HCT116 (cell line): ENCODE results near the gene LASP1.

Experiments used
- ATF3 ChIP-seq: IDR thresholded peaks from 2 replicates; pipeline ENCODE4 v1.6.1; 2012
- CEBPB ChIP-seq: IDR thresholded peaks from 2 replicates; pipeline ENCODE4 v1.6.1; 2012; ENCODE audit warnings: low read depth
- CTCF ChIP-seq, 3 experiments: fragments of 200-600 bp in 1 of 3; sonication (generic) in 1 of 3; IDR thresholded peaks in 2 of 3; conservative IDR thresholded peaks in 1 of 3; 2 replicates each; pipeline ENCODE4 v1.5.1; 2012 to 2017; ENCODE audit warnings: low read depth in 2 of 3, low read length in 2 of 3, antibody characterized with exemption in 1 of 3, borderline replicate concordance in 1 of 3, control low read depth in 1 of 3, mild to moderate bottlenecking in 1 of 3, mixed read lengths in 1 of 3, mixed run types in 1 of 3, moderate library complexity in 1 of 3; ENCODE audit not compliant: insufficient read depth in 1 of 3
- EZH2phosphoT487 ChIP-seq: fragments of 200-600 bp; IDR thresholded peaks from 2 replicates; pipeline ENCODE4 v1.6.1; 2018; ENCODE audit warnings: antibody characterized with exemption, borderline replicate concordance
- MAX ChIP-seq: IDR thresholded peaks from 2 replicates; pipeline ENCODE4 v1.6.1; 2012
- POLR2AphosphoS5 ChIP-seq: IDR thresholded peaks from 2 replicates; pipeline ENCODE4 v1.6.1; 2011; ENCODE audit warnings: mild to moderate bottlenecking, low read depth, low read length, moderate library complexity
- REST ChIP-seq: IDR thresholded peaks from 2 replicates; pipeline ENCODE4 v1.6.1; 2012; ENCODE audit warnings: low read depth
- YY1 ChIP-seq: IDR thresholded peaks from 2 replicates; pipeline ENCODE4 v1.6.1; 2011; ENCODE audit warnings: low read length, low read depth, moderate library complexity, mild to moderate bottlenecking; ENCODE audit not compliant: insufficient replicate concordance; ENCODE audit errors: extremely low read depth

- no peak for TF ChIP-seq CEBPB
- TF ChIP-seq POLR2AphosphoS5, result no peak
- TF ChIP-seq CTCF (IDR thresholded peaks at IDR 0.05 in 2 of 3, conservative IDR thresholded peaks at IDR 0.05 in 1 of 3; ENCODE audit: borderline replicate concordance in 1 of 3, insufficient read depth in 1 of 3, low read depth in 2 of 3, low read length in 2 of 3), result no peak
- no peak for TF ChIP-seq ATF3
- TF ChIP-seq MAX, result no peak
- TF ChIP-seq YY1, result no peak
- no peak for TF ChIP-seq REST
- TF ChIP-seq EZH2phosphoT487, result no peak
These were observed 40.5 kb downstream of the LASP1 start for GRCh38 chr17:38910325-38910724.
